ENCODE results near the gene BARHL2.

The BARHL2 gene

DNA sequence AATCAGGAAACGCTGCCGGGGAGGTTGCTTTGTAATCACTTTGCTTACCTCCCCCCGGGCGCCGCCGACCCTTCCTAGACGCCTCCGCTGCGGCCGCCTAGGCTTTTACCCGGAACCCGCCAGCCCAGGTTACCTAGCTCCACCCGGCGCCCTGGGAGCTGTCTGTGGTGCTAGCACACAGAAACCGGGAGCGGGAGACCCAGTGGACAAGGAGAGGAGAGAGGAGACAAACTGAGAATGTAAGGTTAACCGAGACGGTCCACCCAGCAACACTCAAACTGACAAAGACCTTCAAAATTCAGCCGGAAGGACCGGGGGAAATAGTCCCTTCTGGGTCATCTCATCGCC, 9.8 kb downstream of the BARHL2 start (continued):
- 0 out of 2 replicates have a peak, but pooled peaks have one; percentile 34 for TF ChIP-seq ZBTB20 (tag by site-specific recombination; IDR thresholded peaks at IDR 0.05)

DNA sequence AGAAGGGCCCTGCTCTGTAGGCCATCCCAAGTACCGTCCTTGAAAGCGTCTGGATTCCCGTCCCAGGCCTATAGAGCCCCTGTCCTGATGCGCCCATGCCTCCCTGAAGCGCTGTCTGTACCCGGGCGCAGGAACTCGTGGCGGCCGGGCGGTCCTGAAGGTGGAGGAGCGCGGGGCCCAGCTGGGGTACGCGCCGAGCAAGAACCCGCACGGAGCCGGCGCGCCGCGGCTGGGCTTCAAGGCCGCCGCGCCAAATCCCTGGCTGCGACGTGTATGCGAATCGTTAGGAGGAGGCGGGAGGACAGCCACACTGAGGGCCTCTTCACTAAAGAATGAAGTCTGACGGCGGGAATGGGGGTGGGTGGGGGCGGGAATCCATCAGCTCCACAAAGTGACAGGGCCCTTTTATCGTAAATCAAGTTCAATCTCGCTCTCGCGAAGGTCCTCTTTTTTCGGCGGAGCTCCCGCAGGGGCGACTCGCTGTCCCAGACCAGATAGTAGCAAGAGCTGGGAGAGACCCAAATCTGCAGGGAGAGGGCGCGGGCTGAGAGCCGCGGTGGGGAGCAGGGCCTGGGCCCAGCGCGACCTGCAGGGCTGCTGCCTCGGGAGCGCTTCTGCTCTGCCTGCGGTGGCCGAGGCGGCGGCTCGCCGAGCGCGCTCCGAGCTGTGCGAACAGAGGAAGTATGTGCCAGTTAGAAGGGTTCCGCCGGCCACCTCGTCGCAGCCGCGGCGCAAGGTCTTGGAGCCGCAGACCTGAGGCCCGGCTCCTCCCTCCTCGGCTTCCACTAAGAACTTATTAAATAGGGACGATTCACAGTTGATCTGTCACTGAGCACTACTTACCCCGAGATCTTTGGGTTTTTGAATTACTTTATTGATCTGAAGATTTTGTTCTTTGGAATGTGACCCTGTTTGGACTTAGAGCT, 10.4 kb downstream of the BARHL2 start:
- CTCF ChIA-PET: interaction anchor here (0.6 to 0.8 kb wide), 4 partner anchors 8 to 1074 kb away, joined by 3 to 5 read pairs (median 3); partner anchors contain the start of gene LRRC8C

DNA sequence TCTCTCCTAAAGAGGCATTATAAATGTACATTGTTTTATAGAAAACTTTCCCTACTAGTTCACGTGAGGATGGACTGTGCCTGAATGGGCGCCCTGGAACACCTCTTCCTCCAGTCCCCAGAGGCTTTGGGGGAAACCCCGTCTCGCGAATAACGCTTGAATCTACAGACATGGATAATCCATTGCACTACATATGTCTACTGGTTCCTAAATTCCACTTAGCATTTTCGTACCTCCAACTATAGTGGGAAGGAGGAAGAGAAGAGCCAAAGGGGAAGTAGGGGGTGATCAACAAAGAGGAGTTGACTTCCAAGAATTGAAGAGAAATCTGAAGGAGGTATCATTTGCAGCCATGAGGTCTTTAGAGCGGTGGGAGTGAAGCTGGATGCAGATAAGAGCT, 11.1 kb downstream of the BARHL2 start:
- CTCF ChIA-PET: interaction anchor here (0.6 kb wide), 1 partner anchor 35 kb away, joined by 4 read pairs; no protein-coding TSS in a partner anchor
- Histone ChIP-seq H3K36me3 (ENCODE audit: control insufficient read depth in 2 of 2, insufficient read depth in 1 of 2, low read length in 2 of 2) (no peaks in the 10 kb centered on the region), H3K4me3 (ENCODE audit: low read depth, low read length) (no peak overlapping the region), H3K4me1 (ENCODE audit: control insufficient read depth, insufficient read depth, low read length) (no peaks in the 10 kb centered on the region), H3K27ac (ENCODE audit: extremely low read depth, low read depth, low read length) (no peak overlapping the region), H3K9me3 (ENCODE audit: control insufficient read depth, insufficient read depth, low read depth, low read length) (no peaks in the 10 kb centered on the region)
- POLR2A ChIA-PET: no interaction called here
- TF ChIP-seq ZSCAN30 (tag by site-specific recombination; IDR thresholded peaks at IDR 0.05) (no peak), AEBP2 (tag by site-specific recombination; IDR thresholded peaks at IDR 0.05; ENCODE audit: borderline replicate concordance) (no peak), ZNF658 (tag by site-specific recombination; IDR thresholded peaks at IDR 0.05) (no peak), ZNF362 (tag by site-specific recombination; IDR thresholded peaks at IDR 0.05) (no peak), MYNN (tag by site-specific recombination; IDR thresholded peaks at IDR 0.05; ENCODE audit: borderline replicate concordance) (no peak), MZF1 (tag by site-specific recombination; IDR thresholded peaks at IDR 0.05; ENCODE audit: borderline replicate concordance) (no peak), ZNF114 (tag by site-specific recombination; IDR thresholded peaks at IDR 0.05) (no peak)

More for the DNA sequence above, 10.4 kb downstream of the BARHL2 start:
- no peaks in the 10 kb centered on the region for H3K4me1 ChIP-seq (ENCODE audit: control insufficient read depth, insufficient read depth, low read length)
- TF ChIP-seq ZNF777 (tag by site-specific recombination; IDR thresholded peaks at IDR 0.05; ENCODE audit: borderline replicate concordance) (no peak), ZBTB17 (tag by site-specific recombination; IDR thresholded peaks at IDR 0.05) (peak; percentile 61), ZNF837 (tag by site-specific recombination; IDR thresholded peaks at IDR 0.05) (no peak), ZBTB21 (tag by site-specific recombination; IDR thresholded peaks at IDR 0.05) (no peak), ZNF341 (tag by site-specific recombination; IDR thresholded peaks at IDR 0.05; ENCODE audit: low read depth) (peak; percentile 64; the same call in 1 of the 2 replicates), ZFP37 (tag by site-specific recombination; IDR thresholded peaks at IDR 0.05) (no peak), ZNF404 (tag by site-specific recombination; IDR thresholded peaks at IDR 0.05) (no peak), ZNF335 (tag by site-specific recombination; conservative IDR thresholded peaks at IDR 0.05) (peak; percentile 36; the same call in 1 of the 2 replicates), MEIS1 (CRISPR knock-in tag; IDR thresholded peaks at IDR 0.05; ENCODE audit: borderline replicate concordance) (no peak), ZNF138 (tag by site-specific recombination; IDR thresholded peaks at IDR 0.05; ENCODE audit: borderline replicate concordance) (no peak), ZNF23 (tag by site-specific recombination; IDR thresholded peaks at IDR 0.05; ENCODE audit: borderline replicate concordance) (no peak), ZNF274 (IDR thresholded peaks at IDR 0.05; ENCODE audit: low read length) (no peak), ZNF274 (tag by site-specific recombination; IDR thresholded peaks at IDR 0.05; ENCODE audit: borderline replicate concordance) (no peak), ZNF426 (tag by site-specific recombination; IDR thresholded peaks at IDR 0.05) (no peak)
- TF ChIP-seq, protein P1, sequence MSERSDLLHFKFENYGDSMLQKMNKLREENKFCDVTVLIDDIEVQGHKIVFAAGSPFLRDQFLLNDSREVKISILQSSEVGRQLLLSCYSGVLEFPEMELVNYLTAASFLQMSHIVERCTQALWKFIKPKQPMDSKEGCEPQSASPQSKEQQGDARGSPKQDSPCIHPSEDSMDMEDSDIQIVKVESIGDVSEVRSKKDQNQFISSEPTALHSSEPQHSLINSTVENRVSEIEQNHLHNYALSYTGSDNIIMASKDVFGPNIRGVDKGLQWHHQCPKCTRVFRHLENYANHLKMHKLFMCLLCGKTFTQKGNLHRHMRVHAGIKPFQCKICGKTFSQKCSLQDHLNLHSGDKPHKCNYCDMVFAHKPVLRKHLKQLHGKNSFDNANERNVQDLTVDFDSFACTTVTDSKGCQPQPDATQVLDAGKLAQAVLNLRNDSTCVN (tag by site-specific recombination; optimal IDR thresholded peaks at IDR 0.05): peak; percentile 53
- TF ChIP-seq, protein P2, sequence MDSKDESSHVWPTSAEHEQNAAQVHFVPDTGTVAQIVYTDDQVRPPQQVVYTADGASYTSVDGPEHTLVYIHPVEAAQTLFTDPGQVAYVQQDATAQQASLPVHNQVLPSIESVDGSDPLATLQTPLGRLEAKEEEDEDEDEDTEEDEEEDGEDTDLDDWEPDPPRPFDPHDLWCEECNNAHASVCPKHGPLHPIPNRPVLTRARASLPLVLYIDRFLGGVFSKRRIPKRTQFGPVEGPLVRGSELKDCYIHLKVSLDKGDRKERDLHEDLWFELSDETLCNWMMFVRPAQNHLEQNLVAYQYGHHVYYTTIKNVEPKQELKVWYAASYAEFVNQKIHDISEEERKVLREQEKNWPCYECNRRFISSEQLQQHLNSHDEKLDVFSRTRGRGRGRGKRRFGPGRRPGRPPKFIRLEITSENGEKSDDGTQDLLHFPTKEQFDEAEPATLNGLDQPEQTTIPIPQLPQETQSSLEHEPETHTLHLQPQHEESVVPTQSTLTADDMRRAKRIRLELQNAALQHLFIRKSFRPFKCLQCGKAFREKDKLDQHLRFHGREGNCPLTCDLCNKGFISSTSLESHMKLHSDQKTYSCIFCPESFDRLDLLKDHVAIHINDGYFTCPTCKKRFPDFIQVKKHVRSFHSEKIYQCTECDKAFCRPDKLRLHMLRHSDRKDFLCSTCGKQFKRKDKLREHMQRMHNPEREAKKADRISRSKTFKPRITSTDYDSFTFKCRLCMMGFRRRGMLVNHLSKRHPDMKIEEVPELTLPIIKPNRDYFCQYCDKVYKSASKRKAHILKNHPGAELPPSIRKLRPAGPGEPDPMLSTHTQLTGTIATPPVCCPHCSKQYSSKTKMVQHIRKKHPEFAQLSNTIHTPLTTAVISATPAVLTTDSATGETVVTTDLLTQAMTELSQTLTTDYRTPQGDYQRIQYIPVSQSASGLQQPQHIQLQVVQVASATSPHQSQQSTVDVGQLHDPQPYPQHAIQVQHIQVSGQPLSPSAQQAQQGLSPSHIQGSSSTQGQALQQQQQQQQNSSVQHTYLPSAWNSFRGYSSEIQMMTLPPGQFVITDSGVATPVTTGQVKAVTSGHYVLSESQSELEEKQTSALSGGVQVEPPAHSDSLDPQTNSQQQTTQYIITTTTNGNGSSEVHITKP (tag by site-specific recombination; IDR thresholded peaks at IDR 0.05): peak; percentile 96
- TF ChIP-seq, protein P3, sequence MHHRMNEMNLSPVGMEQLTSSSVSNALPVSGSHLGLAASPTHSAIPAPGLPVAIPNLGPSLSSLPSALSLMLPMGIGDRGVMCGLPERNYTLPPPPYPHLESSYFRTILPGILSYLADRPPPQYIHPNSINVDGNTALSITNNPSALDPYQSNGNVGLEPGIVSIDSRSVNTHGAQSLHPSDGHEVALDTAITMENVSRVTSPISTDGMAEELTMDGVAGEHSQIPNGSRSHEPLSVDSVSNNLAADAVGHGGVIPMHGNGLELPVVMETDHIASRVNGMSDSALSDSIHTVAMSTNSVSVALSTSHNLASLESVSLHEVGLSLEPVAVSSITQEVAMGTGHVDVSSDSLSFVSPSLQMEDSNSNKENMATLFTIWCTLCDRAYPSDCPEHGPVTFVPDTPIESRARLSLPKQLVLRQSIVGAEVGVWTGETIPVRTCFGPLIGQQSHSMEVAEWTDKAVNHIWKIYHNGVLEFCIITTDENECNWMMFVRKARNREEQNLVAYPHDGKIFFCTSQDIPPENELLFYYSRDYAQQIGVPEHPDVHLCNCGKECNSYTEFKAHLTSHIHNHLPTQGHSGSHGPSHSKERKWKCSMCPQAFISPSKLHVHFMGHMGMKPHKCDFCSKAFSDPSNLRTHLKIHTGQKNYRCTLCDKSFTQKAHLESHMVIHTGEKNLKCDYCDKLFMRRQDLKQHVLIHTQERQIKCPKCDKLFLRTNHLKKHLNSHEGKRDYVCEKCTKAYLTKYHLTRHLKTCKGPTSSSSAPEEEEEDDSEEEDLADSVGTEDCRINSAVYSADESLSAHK (tag by site-specific recombination; IDR thresholded peaks at IDR 0.05): no peak
- H3K36me3 ChIP-seq (ENCODE audit: control insufficient read depth in 2 of 2, insufficient read depth in 1 of 2, low read length in 2 of 2): no peaks in the 10 kb centered on the region
- no peak overlapping the region; the same call in 1 of the 2 replicates for H3K27ac ChIP-seq (ENCODE audit: extremely low read depth, low read depth, low read length)
- peak overlapping the region; percentile 30 for H3K4me3 ChIP-seq (ENCODE audit: low read depth, low read length)
- POLR2A ChIA-PET: interaction anchor here (0.6 kb wide), 1 partner anchor 12 kb away, joined by 4 read pairs; no protein-coding TSS in a partner anchor
- no peaks in the 10 kb centered on the region for H3K9me3 ChIP-seq (ENCODE audit: control insufficient read depth, insufficient read depth, low read depth, low read length)

Measured in HEK293 (cell line).